IPS-18a (cell line): ENCODE measurements around the gene PPARD.

Experiments
- H3K27ac ChIP-seq: one replicate; pipeline ENCODE4 v1.5.1; 2013; ENCODE audit warnings: low read length
- H3K27me3 ChIP-seq: one replicate; pipeline ENCODE4 v1.6.1; 2013; ENCODE audit warnings: mild to moderate bottlenecking, low read length; ENCODE audit not compliant: control insufficient read depth, insufficient read depth
- H3K36me3 ChIP-seq: one replicate; pipeline ENCODE4 v1.6.1; 2013; ENCODE audit warnings: low read depth, low read length; ENCODE audit not compliant: control insufficient read depth
- H3K4me1 ChIP-seq: one replicate; pipeline ENCODE4 v1.6.1; 2013; ENCODE audit warnings: low read depth, low read length; ENCODE audit not compliant: control insufficient read depth
- H3K4me3 ChIP-seq: one replicate; pipeline ENCODE4 v1.5.1; 2013; ENCODE audit warnings: low read length
- H3K9ac ChIP-seq: one replicate; pipeline ENCODE4 v1.6.1; 2013; ENCODE audit warnings: mild to moderate bottlenecking, low read length, moderate library complexity
- H3K9me3 ChIP-seq: one replicate; pipeline ENCODE4 v1.6.1; 2013; ENCODE audit warnings: low read depth, low read length; ENCODE audit not compliant: control insufficient read depth

The PPARD gene

DNA sequence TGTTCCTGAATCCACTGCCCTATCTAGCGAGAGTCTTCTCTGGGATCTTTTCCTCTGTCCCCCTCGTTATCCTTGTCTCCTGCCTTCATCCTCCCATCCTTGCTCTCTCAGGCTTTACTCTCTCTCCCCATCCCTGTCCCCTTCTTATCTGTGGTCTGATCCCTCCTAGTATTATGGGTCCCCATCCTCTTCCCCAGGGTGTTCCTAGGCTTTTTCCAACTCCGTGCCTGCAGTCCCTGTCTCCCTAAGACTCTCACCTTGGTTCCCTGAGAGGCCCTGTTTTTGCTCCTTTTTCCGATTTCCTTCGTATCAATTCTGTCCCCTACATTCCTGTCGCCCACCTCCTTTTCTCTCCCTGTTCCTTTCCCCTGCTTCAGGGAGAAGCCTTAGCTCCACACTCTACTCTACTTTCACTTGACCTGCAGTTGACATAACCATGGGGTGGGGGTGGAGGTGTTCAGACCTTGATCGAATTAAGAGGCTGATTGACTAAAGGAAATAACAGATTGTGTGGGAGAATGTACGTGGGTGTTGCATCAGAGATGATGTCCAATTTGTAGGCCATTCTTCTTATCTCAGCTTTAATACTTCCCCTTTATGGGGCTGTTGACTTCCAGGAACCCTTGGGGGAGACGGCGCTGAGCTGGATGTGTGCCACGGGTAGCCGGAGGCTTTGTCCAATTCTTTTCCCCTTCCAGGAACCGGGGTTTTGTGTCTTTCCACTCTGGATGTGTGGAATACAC lies 905 bp downstream of the PPARD start:
- Histone ChIP-seq H3K4me3 (peak overlapping the region; percentile 86), H3K36me3 (no peaks in the 10 kb centered on the region), H3K27me3 (peaks cover 7% of the 10 kb centered on the region), H3K9me3 (no peaks in the 10 kb centered on the region), H3K4me1 (peaks cover 6% of the 10 kb centered on the region), H3K27ac (no peak overlapping the region), H3K9ac (peak overlapping the region; percentile 65)

DNA sequence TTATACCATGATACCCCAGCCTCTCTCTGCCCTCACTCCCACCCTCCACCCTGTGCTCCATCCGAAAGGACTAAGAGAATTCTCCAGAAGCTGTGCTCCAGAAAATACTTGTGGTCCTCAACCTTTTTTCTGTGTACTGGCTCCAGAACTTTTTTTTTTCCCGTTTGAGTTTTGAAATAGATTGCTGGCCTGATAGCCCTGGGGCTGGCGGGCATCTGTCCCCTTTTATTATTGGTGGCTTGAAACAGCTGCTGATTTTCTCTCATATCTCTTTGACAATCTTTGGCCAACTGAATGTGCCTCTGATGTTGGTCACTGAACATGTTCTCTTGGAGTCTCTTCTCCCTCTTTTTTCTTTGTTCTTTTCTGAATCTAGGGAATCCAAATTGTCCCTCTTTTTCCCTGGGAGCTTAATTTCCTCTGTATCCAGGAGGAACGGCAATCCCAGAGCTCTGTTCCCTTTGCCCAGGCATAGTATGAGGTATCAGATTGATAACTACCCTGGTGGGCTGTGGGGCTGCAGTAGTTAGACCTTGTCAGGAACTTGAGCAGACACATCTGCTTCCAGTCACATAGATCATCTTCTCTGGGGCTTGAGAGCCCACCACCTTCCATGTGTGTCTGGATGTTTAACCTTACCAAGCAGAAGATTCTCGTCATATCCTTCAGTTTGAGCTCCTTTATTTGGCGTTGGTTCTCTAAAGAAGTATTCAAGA lies 1.6 kb downstream of the PPARD start:
- peaks cover 7% of the 10 kb centered on the region for H3K27me3 ChIP-seq
- H3K9me3 ChIP-seq, result no peaks in the 10 kb centered on the region
- H3K36me3 ChIP-seq, result no peaks in the 10 kb centered on the region
- peaks cover 6% of the 10 kb centered on the region for H3K4me1 ChIP-seq
- H3K9ac ChIP-seq, result no peak overlapping the region
- H3K27ac ChIP-seq, result no peak overlapping the region
- no peak overlapping the region for H3K4me3 ChIP-seq

DNA sequence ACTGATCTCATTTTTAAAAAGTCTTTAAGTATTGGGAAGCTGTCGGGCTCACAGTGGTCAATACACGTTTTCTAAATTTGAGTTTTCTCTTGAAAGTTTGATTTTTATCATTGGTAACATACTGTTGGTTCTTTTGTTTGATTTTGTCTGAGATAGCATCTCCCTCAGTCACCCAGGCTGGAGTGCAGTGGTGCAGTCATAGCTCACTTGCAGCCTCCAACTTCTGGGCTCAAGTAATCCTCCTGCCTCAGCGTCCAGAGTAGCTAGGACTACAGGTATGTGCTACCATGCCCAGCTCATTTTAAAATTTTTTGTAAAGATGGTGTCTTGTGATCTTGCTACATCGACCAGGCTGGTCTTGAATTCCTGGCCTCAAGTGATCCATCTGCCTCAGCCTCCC lies 9.1 kb downstream of the PPARD start:
- no peaks in the 10 kb centered on the region for H3K9me3 ChIP-seq
- no peak overlapping the region for H3K4me3 ChIP-seq
- H3K36me3 ChIP-seq, result peaks cover 16% of the 10 kb centered on the region
- H3K27ac ChIP-seq, result no peak overlapping the region
- H3K27me3 ChIP-seq, result no peaks in the 10 kb centered on the region
- H3K4me1 ChIP-seq, result no peaks in the 10 kb centered on the region
- no peak overlapping the region for H3K9ac ChIP-seq

DNA sequence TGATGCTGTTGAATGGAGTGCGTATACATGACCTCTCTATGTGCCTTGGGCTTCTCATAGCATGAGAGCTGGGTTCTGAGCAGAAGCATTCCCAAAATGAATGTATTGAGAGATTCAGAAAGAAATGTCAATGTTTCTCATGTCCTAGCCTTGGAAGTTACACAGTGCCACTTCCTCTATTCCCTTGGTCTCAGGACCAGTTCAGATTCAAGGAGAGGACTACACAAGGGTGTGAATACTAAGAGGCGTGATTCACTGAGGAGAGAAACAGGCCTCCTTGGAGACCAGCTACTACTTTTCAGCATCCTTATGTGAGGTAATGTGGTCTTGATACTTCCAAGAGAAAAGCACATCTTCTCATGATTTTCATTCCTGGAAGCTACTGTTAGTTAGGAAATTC lies 10.4 kb downstream of the PPARD start:
- Histone ChIP-seq H3K36me3 (peaks cover 17% of the 10 kb centered on the region), H3K9me3 (no peaks in the 10 kb centered on the region), H3K27ac (no peak overlapping the region), H3K4me3 (no peak overlapping the region), H3K9ac (no peak overlapping the region), H3K4me1 (no peaks in the 10 kb centered on the region), H3K27me3 (no peaks in the 10 kb centered on the region)

DNA sequence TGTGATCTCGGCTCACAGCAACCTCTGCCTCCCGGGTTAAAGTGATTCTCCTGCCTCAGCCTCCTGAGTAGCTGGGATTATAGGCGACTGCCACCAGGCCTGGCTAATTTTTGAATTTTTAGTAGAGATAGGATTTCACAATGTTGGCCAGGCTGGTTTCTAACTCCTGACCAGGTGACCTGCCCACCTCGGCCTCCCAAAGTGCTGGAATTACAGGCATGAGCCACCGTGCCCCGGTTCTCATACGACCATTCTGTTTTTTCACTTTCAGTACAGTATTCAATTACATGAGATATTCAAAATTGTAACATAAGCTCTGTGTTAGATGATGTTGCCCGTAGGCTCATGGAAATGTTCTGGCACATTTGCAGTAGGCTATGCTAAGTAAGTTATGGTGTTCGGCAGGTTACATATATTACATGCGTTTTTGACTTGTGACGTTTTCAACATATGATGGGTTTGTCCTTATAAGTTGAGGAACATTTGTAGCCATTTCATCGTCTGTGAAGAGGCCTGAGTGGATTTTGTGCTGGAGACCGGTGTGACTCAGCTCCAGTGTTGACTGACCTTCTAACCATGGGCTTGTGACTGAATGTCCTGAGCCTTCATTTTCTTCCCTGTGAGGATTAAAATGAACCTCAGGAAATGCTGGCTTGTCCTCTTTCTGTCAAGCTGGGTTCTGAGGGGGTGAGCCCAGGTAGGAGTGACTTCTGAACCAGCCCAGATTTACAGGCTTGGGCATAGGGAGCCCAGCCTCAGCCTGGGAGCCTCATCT lies 12.2 kb downstream of the PPARD start:
- H3K4me3 ChIP-seq, result no peak overlapping the region
- H3K9ac ChIP-seq, result no peak overlapping the region
- no peaks in the 10 kb centered on the region for H3K4me1 ChIP-seq
- peaks cover 17% of the 10 kb centered on the region for H3K36me3 ChIP-seq
- no peaks in the 10 kb centered on the region for H3K9me3 ChIP-seq
- no peaks in the 10 kb centered on the region for H3K27me3 ChIP-seq
- H3K27ac ChIP-seq, result no peak overlapping the region

DNA sequence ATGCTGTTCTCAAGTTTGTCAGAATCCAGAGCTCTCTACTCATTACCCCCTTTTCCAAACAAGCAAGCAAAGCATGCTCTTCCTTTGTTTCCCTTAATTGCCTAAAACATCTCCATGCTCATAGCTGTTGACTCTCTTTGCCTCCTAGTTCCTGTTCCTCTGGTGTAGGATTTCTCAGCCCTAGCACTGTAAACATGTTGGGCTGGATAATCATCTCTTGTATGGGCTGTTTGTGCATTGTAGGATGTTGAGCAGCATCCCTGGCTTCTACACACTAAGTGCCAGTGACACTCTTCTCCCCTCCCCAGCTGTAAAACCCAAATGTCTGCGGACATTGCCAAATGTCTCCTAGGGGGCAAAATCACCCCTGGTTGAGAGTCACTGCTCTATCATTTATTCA lies 14.0 kb downstream of the PPARD start:
- H3K27me3 ChIP-seq, result no peaks in the 10 kb centered on the region
- H3K4me3 ChIP-seq, result no peak overlapping the region
- no peak overlapping the region for H3K27ac ChIP-seq
- peaks cover 17% of the 10 kb centered on the region for H3K36me3 ChIP-seq
- H3K4me1 ChIP-seq, result peaks cover 15% of the 10 kb centered on the region
- H3K9ac ChIP-seq, result no peak overlapping the region
- no peaks in the 10 kb centered on the region for H3K9me3 ChIP-seq

DNA sequence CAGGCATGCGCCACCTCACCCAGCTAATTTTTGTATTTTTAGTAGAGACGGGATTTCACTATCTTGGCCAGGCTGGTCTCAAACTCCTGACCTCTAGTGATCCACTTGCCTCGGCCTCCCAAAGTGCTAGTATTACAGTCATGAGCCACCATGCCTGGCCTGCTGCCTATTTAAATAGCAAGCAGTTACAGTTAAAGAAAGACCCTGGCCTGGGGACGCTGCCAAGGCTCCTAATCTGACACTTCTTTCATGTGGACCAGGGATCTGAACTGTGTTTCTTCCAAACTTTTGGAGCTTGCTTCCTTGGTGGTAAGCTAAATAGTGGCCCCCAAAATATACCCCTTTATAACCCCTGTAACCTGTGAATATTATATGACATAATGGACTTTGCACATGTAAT lies 15.3 kb downstream of the PPARD start:
- no peaks in the 10 kb centered on the region for H3K9me3 ChIP-seq
- H3K27ac ChIP-seq, result no peak overlapping the region
- peaks cover 15% of the 10 kb centered on the region for H3K4me1 ChIP-seq
- H3K9ac ChIP-seq, result no peak overlapping the region
- no peaks in the 10 kb centered on the region for H3K27me3 ChIP-seq
- H3K4me3 ChIP-seq, result no peak overlapping the region
- peaks cover 14% of the 10 kb centered on the region for H3K36me3 ChIP-seq

DNA sequence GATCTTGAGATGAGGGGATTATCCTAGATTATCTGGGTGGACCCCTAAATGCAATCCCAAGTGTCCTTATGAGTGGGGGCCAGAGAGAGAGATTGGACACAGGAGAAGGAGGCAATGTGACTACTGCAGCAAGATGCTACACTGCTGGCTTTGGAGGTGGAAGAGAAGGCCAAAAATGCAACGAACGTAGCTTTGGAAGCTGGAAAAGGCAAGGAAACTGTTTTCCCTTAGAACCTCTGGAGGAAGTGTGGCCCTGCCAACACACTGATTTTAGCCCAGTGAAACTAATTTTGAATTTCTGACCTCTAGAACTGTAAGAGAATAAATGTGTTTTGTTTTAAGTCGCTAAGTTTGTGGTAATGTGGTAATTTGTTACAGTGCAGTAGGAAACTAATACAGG lies 15.7 kb downstream of the PPARD start:
- Histone ChIP-seq H3K4me3 (no peak overlapping the region), H3K27ac (no peak overlapping the region), H3K9ac (no peak overlapping the region), H3K36me3 (peaks cover 10% of the 10 kb centered on the region), H3K27me3 (no peaks in the 10 kb centered on the region), H3K9me3 (no peaks in the 10 kb centered on the region), H3K4me1 (peaks cover 15% of the 10 kb centered on the region)

DNA sequence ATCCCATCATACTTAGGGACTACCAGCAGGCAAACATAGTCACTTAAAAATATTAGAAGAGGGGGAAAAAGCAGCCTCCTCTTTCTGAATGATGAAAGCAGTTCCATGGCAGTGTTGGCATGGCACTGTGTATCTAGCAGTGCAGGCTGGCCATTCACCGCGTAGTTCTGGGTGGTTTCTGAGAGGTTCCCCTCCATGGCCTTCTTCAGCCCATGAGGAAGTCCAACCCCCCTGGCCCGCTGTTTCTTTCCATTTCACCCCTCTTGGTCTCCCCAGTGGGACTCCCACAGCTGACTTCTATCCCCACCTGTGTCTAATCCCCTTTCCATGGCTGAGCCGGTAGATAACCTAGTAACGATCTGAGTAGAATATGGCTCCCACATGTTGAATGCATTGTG lies 17.0 kb downstream of the PPARD start:
- no peak overlapping the region for H3K27ac ChIP-seq
- H3K4me3 ChIP-seq, result no peak overlapping the region
- peaks cover 7% of the 10 kb centered on the region for H3K36me3 ChIP-seq

DNA sequence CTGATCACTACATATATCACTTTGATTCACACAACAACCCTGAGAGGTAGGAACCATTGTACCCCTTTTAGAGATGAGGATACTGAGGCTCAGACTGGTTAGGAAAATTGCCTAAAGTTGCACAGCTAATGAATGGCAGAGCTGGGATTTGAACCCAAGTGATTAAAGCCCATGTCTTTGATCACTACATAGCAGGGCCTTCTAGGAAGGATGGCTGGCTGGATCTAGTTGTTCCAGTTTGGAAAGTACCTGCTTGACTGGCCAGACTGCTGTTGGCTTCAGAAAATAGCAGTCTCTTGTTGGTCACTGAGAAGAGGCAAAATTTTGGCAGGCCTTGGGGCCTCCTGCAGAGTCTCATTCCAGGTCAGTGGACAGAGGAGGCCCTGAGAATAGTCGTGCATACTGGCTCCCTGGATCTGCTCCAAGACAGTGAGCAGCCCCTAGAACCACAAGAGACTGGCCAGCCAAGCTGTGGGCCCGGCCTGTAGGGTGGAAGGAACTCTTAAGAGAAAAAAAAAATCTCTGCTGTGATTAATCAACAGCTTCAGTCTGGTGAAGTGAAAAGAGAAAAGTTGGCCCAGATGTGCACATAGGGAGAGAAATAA lies 17.5 kb downstream of the PPARD start:
- Histone ChIP-seq H3K9me3 (no peaks in the 10 kb centered on the region), H3K9ac (no peak overlapping the region), H3K4me1 (peaks cover 15% of the 10 kb centered on the region), H3K4me3 (no peak overlapping the region), H3K27ac (no peak overlapping the region), H3K27me3 (no peaks in the 10 kb centered on the region), H3K36me3 (peaks cover 7% of the 10 kb centered on the region)

More for the DNA sequence above, 17.0 kb downstream of the PPARD start:
- Histone ChIP-seq H3K9ac (no peak overlapping the region), H3K27me3 (no peaks in the 10 kb centered on the region), H3K4me1 (peaks cover 15% of the 10 kb centered on the region), H3K9me3 (no peaks in the 10 kb centered on the region)

DNA sequence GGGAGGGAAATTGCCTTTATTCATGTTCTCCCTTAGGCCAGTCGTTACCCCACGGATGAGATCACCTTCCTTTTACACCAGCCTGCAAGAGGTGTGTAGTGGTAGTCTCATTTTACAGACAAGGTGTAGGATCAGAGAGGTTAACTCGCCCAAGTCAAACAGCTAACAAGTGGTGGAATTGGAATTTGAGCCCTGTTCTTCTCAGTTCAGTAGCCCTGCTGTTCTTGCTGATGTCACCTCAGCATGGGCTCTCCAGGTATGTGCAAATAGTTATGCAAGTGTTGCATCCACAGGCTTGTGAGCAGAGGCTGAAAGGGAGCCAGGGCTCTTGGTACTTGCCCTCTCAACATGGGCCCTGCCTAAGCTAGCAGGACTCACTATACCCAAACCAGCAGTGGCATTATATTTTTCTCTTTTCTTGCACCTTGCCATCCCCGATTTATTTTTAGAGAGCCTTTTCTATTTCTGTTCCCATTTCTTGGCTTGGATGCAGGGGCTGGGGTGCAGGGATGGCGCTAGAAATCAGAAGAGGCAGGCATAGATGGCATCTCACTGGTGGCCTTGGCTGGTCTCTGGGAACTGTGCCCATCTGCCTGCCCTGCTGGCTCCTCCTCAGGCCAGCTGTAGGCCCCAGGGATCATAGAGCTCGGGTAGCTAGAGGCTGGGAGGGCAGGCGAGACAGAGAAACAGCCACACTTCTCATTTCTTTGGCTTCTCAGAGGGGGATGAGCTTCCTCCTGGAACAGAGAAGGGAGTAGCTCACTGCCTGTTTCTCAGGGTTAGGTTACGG lies 18.2 kb downstream of the PPARD start:
- peaks cover 15% of the 10 kb centered on the region for H3K4me1 ChIP-seq
- H3K27me3 ChIP-seq, result no peaks in the 10 kb centered on the region
- no peaks in the 10 kb centered on the region for H3K9me3 ChIP-seq
- H3K4me3 ChIP-seq, result no peak overlapping the region
- H3K27ac ChIP-seq, result no peak overlapping the region
- H3K36me3 ChIP-seq, result peaks cover 7% of the 10 kb centered on the region
- H3K9ac ChIP-seq, result no peak overlapping the region
